Left lung (tissue), 10 donors: ENCODE measurements around the gene PTTG1IP. TPM values are rescaled to one million over a fixed set of nuclear protein-coding genes. Genes with fewer than 3 reads are reported as not detected.

Experiments used
- ATAC-seq: fragments of 200-7000 bp; cut with Tn5 transposase; one replicate; pipeline ENCODE4 v1.9.1; 2020; ENCODE audit warnings: moderate library complexity
- DNase-seq, 4 donors: peaks; one replicate each; pipeline ENCODE4 v3.0.0-alpha.2; 2013 to 2020
- H3K27ac ChIP-seq, 2 donors: fragments of 200-600 bp; sonication (generic) in 1 of 2; one replicate each; pipeline versions ENCODE4 v1.5.0 to v1.8.0; 2020 to 2021
- H3K27me3 ChIP-seq, 2 donors: fragments of 200-600 bp; sonication (generic) in 1 of 2; one replicate each; pipeline versions ENCODE4 v1.5.0 to v1.8.0; 2020 to 2021
- H3K36me3 ChIP-seq, 2 donors: fragments of 200-600 bp; sonication (generic) in 1 of 2; one replicate each; pipeline versions ENCODE4 v1.5.0 to v1.8.0; 2020 to 2021
- H3K4me1 ChIP-seq, 2 donors: fragments of 200-600 bp; one replicate each; pipeline ENCODE4 v1.8.0; 2021
- H3K4me3 ChIP-seq, 2 donors: fragments of 200-600 bp; sonication (generic) in 1 of 2; one replicate each; pipeline versions ENCODE4 v1.5.0 to v1.8.0; 2020 to 2021; ENCODE audit warnings: mild to moderate bottlenecking in 1 of 2
- H3K9me3 ChIP-seq, 2 donors: fragments of 200-600 bp; sonication (generic) in 1 of 2; one replicate each; pipeline versions ENCODE4 v1.5.0 to v1.8.0; 2020 to 2021
- intact Hi-C, 2 donors: fragments of 100-400 bp; cut with DNase I; formaldehyde crosslinking; loops; one replicate each; pipeline versions ENCODE4 v1.11.2 to v1.14.2; 2022
- polyA plus RNA-seq, 6 donors: library from polyadenylated mRNA; unstranded; fragments of 120-200 nt; gene quantifications; one replicate each; pipeline ENCODE4 v1.2.1, GENCODE V29; 2013; ENCODE audit not compliant: insufficient read length in 6 of 6
- total RNA-seq, 2 donors: library from RNA; stranded (reverse); fragmentation: NEBNext Ultra II Directional; extraction: Animal tissue kit (Norgen Biotek cat#: 25700); gene quantifications; one replicate each; pipeline ENCODE4 v1.2.1, GENCODE V29; 2021
- TF ChIP-seq, protein P1 (sequence below), 2 donors: fragments of 200-600 bp; sonication (generic) in 1 of 2; IDR thresholded peaks; one replicate each; pipeline versions ENCODE4 v1.5.0 to v1.8.0; 2021; ENCODE audit warnings: antibody characterized with exemption in 2 of 2
- donor health status: DM: no; HTN: yes; CAD: no.
- donor health status: DM: no; HTN: no; CAD: no.

The PTTG1IP gene
- total and polyA plus RNA-seq, 8 donors = 195 to 263 (median 217) TPM

DNA sequence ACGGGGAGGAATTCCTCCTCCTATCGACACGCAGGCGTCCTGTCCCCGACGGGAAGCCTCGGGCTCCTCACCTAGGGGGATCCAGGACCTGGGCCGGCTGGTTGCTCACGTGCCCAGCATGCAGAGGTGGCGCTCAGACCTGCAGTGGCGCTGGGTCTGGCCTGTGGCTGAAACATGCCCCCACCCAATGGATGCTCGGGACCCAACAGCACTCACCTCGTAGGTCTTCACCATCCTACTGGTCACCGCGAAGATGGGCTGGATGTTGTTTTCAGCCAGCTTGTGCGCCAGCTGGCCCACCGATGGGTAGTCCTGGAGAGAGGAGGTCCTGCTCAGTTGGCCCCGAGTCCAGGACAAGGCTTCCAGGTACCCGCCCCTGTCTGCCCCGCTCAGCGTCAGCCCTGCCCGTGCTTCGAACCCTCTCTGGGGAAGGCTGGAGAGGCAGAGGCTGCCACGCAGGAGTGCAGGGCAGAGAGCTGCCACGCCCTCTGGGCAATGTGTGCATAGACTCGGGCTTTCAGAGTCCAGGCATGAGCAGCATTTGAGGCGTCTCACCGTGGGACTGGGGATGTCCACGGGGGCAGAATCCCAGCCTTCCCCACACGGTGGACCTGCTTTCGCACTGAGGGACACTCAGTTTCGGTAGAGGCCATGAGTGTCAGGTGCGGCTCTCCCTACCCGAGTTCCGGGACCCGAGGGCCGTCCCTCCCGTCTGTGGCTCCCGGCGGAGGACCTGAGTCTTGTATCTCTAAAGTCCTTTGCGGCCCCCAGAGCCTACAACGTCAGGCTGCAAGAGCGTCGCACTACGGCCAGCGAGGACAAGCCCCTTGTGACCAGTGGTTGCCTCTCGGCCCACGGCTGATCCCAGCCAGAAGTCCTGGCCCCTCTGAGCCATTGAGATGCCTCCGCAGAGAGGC, 25.6 kb upstream of the PTTG1IP start:
- Histone ChIP-seq H3K27ac (no peak overlapping the region), H3K4me3 (no peak overlapping the region), H3K27me3 (no peaks in the 10 kb centered on the region), H3K4me1 (peaks cover 0 to 27% of the 10 kb centered on the region in 2 donors), H3K36me3 (peaks cover 0 to 100% of the 10 kb centered on the region in 2 donors), H3K9me3 (no peaks in the 10 kb centered on the region)
- intact Hi-C loops = no loop called here
- ATAC-seq (no peak), DNase-seq (peak in 1 of 4 donors; percentile 71)
- TF ChIP-seq, protein P1, sequence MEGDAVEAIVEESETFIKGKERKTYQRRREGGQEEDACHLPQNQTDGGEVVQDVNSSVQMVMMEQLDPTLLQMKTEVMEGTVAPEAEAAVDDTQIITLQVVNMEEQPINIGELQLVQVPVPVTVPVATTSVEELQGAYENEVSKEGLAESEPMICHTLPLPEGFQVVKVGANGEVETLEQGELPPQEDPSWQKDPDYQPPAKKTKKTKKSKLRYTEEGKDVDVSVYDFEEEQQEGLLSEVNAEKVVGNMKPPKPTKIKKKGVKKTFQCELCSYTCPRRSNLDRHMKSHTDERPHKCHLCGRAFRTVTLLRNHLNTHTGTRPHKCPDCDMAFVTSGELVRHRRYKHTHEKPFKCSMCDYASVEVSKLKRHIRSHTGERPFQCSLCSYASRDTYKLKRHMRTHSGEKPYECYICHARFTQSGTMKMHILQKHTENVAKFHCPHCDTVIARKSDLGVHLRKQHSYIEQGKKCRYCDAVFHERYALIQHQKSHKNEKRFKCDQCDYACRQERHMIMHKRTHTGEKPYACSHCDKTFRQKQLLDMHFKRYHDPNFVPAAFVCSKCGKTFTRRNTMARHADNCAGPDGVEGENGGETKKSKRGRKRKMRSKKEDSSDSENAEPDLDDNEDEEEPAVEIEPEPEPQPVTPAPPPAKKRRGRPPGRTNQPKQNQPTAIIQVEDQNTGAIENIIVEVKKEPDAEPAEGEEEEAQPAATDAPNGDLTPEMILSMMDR (IDR thresholded peaks at IDR 0.05) = no peak

DNA sequence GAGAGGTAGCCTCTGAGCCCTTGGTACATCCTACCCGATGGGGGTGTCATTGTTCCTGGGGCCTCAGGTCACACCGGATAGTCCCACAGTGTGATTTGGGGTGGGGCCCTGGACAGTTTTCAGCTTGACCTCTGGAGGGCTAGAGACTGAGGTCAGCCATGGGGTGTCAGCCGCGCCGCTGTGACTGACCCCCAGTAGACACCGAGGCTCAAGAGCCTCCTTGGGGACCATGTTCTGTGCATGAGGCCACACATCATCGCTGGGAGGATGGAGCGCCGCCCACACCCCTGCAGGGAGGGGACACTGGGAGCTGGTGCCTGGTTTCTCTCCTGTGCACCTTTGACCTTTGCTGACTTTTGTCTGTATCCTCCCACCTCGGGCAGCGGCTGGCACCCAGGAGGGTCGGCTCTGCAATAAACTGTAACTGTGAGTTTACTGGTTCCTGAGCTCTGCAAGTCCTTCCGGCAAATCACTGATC, 24.6 kb upstream of the PTTG1IP start:
- intact Hi-C loops = no loop called here
- Histone ChIP-seq H3K9me3 (no peaks in the 10 kb centered on the region), H3K27ac (no peak overlapping the region), H3K4me3 (no peak overlapping the region), H3K36me3 (peaks cover 0 to 97% of the 10 kb centered on the region in 2 donors), H3K4me1 (peaks cover 0 to 21% of the 10 kb centered on the region in 2 donors), H3K27me3 (no peaks in the 10 kb centered on the region)
- TF ChIP-seq, protein P1 (IDR thresholded peaks at IDR 0.05) = no peak
- DNase-seq (peak in 1 of 4 donors; percentile 68), ATAC-seq (no peak)

DNA sequence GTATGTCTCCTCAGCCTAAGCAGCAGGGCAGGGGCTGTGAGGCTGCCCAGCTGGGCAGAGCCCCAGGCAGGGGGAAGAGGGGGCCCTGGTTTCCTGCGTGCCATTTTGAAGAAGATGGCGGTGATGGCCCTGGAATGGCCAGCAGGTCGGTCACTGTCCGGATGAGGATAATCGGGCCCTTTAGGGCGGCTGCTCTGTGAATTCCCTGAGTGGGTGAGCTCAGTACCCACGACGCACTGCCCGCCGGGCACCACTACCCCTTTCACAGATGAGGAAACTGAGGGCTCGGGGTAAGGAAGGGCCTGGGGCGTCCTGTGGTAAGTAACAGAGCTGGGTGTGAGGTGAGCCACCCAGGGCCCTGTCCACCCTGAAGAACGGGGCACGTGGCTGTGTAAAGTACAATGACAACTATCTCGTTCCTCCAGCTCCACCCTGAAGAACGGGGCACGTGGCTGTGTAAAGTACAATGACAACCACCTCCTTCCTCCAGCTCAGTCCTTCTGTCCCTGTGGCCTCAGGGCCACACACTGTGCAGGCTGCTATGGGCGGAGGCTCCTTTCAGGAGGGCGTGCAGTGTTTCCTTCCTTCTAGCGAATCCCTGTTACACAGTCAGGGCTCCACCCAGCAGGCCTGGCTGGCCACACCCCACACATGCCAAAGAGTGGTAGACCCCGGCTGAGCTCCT, 24.0 kb upstream of the PTTG1IP start:
- DNase-seq = peak in 1 of 4 donors; percentile 78
- Histone ChIP-seq H3K9me3 (no peaks in the 10 kb centered on the region), H3K27ac (no peak overlapping the region), H3K4me1 (peaks cover 0 to 21% of the 10 kb centered on the region in 2 donors), H3K27me3 (no peaks in the 10 kb centered on the region), H3K36me3 (peaks cover 0 to 95% of the 10 kb centered on the region in 2 donors), H3K4me3 (no peak overlapping the region)
- ATAC-seq = peak; percentile 57
- TF ChIP-seq, protein P1 (IDR thresholded peaks at IDR 0.05) = no peak
- intact Hi-C loops = no loop called here

DNA sequence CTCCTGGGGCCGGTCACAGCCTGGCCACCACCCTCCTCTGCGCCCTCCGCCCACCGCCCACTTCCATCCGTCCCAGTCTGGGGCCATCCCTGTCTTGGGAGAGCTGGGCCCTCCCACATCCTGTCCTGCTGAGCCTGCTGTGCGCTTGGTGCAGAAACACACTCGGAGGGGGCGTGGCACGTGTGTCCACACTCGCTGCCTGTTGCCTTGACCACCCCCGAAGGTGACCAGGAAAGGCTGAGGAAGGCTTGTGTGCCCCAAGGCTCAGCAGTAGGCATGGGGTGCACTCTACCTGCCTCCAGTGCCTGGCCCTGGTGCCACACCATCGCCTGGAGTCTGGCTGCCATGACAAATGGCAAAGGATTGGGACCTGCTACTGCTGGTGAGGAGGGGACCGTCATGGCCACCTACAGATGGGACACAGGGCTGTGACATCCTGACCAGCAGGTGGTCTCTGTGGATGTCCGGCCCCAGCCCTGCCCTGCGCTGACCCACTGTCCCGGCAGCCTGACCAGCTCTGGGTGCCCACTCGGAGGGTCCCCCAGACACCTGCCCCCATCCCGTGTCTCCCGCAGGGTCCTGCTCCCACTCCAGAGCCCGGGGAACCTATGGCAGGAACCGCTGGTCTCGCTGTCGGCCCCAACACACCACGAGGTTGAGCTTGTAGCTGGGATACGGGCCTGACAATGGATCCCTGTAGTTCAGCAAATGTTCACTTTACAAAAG, 23.2 kb upstream of the PTTG1IP start:
- Histone ChIP-seq H3K36me3 (peaks cover 0 to 94% of the 10 kb centered on the region in 2 donors), H3K4me3 (no peak overlapping the region), H3K4me1 (peaks cover 0 to 20% of the 10 kb centered on the region in 2 donors), H3K9me3 (no peaks in the 10 kb centered on the region), H3K27me3 (no peaks in the 10 kb centered on the region), H3K27ac (no peak overlapping the region)
- TF ChIP-seq, protein P1 (IDR thresholded peaks at IDR 0.05) = no peak
- ATAC-seq (no peak), DNase-seq (peak in 1 of 4 donors; percentile 74)
- intact Hi-C loops = no loop called here
